Mesendoderm (in vitro differentiated cells): Measurements from ENCODE around the gene LNX2.

Experiments used
- DNase-seq: peaks from one replicate; pipeline ENCODE4 v3.0.0; 2013
- H2AK5ac ChIP-seq: 2 replicates; pipeline ENCODE4 v1.6.1; 2013; ENCODE audit warnings: low read length, inconsistent platforms
- H2BK120ac ChIP-seq: 2 replicates; pipeline ENCODE4 v1.6.1; 2013; ENCODE audit warnings: low read depth, mild to moderate bottlenecking, low read length, moderate library complexity, mixed read lengths
- H2BK15ac ChIP-seq: replicated peaks from 2 replicates; pipeline ENCODE4 v1.6.1; 2013; ENCODE audit warnings: low read depth, mild to moderate bottlenecking, moderate library complexity
- H2BK5ac ChIP-seq: 2 replicates; pipeline ENCODE4 v1.6.1; 2013; ENCODE audit warnings: low read length, inconsistent platforms
- H3K18ac ChIP-seq: 2 replicates; pipeline ENCODE4 v1.6.1; 2013; ENCODE audit warnings: mild to moderate bottlenecking, low read length, mixed read lengths
- H3K23ac ChIP-seq: one replicate; pipeline ENCODE4 v1.6.1; 2013; ENCODE audit warnings: low read length
- H3K27ac ChIP-seq: 2 replicates; pipeline ENCODE4 v1.5.1; 2013; ENCODE audit warnings: low read depth, mild to moderate bottlenecking, inconsistent platforms, low read length, moderate library complexity
- H3K27me3 ChIP-seq: 2 replicates; pipeline ENCODE4 v1.6.1; 2013; ENCODE audit warnings: low read length, control low read depth, mild to moderate bottlenecking, inconsistent platforms; ENCODE audit not compliant: insufficient read depth, poor library complexity
- H3K36me3 ChIP-seq: 2 replicates; pipeline ENCODE4 v1.6.1; 2013; ENCODE audit warnings: low read length, inconsistent platforms; ENCODE audit not compliant: control insufficient read depth, insufficient read depth
- H3K4ac ChIP-seq: one replicate; pipeline ENCODE4 v1.6.1; 2013; ENCODE audit warnings: low read depth, mild to moderate bottlenecking, low read length, moderate library complexity
- H3K4me1 ChIP-seq: 2 replicates; pipeline ENCODE4 v1.6.1; 2013; ENCODE audit warnings: low read depth, low read length, inconsistent platforms; ENCODE audit not compliant: control insufficient read depth
- H3K4me2 ChIP-seq: 2 replicates; pipeline ENCODE4 v1.6.1; 2013; ENCODE audit warnings: low read length
- H3K4me3 ChIP-seq: 2 replicates; pipeline ENCODE4 v1.5.1; 2013; ENCODE audit warnings: mild to moderate bottlenecking, low read length
- H3K56ac ChIP-seq: one replicate; pipeline ENCODE4 v1.6.1; 2013; ENCODE audit warnings: low read length
- H3K79me1 ChIP-seq: 2 replicates; pipeline ENCODE4 v1.6.1; 2013; ENCODE audit warnings: low read length, inconsistent platforms
- H3K79me2 ChIP-seq: 2 replicates; pipeline ENCODE4 v1.6.1; 2013; ENCODE audit warnings: mild to moderate bottlenecking, low read length; ENCODE audit not compliant: control insufficient read depth, insufficient read depth
- H3K9ac ChIP-seq: 2 replicates; pipeline ENCODE4 v1.6.1; 2013; ENCODE audit warnings: low read length, inconsistent platforms
- H4K5ac ChIP-seq: one replicate; pipeline ENCODE4 v1.6.1; 2013; ENCODE audit warnings: low read length
- H4K8ac ChIP-seq: one replicate; pipeline ENCODE4 v1.6.1; 2013; ENCODE audit warnings: low read depth, mild to moderate bottlenecking, control low read depth, low read length, moderate library complexity
- WGBS: extraction: QIAGEN DNeasy Blood & Tissue Kit; methylation state at CpG from one replicate; pipeline ENCODE4 v1.1.7; 2013; ENCODE audit warnings: low lambda C conversion rate, missing lambda C conversion rate; ENCODE audit not compliant: insufficient coverage; ENCODE audit errors: extremely low coverage; 5-methylcytosine and 5-hydroxymethylcytosine counted together

The LNX2 gene

DNA sequence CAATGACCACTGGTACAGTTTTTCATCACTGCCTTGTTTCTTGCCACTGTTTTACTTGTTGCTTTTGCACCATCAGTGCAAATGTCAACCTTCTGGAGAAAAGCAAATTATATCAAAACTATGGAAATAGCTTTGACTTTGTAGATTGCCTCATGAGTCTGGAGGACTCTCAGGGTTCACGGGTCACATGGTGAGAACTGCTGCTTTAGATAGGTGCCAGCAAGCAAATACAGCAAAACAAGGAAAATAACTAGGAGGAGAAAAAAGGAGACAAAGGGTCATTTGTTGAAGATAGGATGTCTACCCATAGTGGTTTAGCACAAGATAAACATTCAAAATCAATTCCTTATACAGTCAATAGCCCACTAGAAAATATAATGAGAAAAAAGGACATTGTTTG is 34.5 kb upstream of the LNX2 start:
- Histone ChIP-seq H3K36me3 (peaks cover 6% of the 10 kb centered on the region), H3K23ac (no peak overlapping the region), H4K5ac (no peak overlapping the region), H2BK15ac (no peak overlapping the region), H3K4me3 (no peak overlapping the region), H3K56ac (no peak overlapping the region), H3K18ac (no peak overlapping the region), H3K4ac (no peak overlapping the region), H4K8ac (no peak overlapping the region), H3K27me3 (no peaks in the 10 kb centered on the region), H2BK5ac (no peak overlapping the region), H3K4me2 (no peak overlapping the region), H3K27ac (no peak overlapping the region), H3K79me2 (no peaks in the 10 kb centered on the region), H2BK120ac (no peak overlapping the region), H3K79me1 (peaks cover 2% of the 10 kb centered on the region), H2AK5ac (no peak overlapping the region), H3K4me1 (no peaks in the 10 kb centered on the region), H3K9ac (no peak overlapping the region)
- no CpG with 5 or more reads among the region's 1 CpG for WGBS
- no peak for DNase-seq

DNA sequence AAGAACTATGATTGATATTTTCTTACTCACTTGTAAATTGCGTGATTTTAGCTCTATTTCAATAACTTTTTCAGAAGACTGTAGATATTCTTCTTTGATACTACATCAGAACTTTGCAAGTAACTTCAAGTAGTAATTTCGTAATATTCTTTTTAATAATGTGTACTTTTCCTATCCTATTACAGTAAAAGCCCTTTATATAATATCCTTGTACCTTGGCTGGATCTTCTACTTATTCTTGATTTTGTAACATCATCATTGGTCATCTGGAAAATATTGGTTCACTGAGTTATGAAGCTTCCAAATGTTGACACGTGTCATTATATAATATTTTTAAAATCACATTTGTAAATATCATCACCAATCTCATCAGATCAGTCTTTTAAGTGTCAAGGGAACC is 33.7 kb upstream of the LNX2 start:
- H2BK15ac ChIP-seq = no peak overlapping the region
- no peak overlapping the region for H2AK5ac ChIP-seq
- H3K4ac ChIP-seq = no peak overlapping the region
- no peaks in the 10 kb centered on the region for H3K4me1 ChIP-seq
- H3K18ac ChIP-seq = no peak overlapping the region
- no peaks in the 10 kb centered on the region for H3K27me3 ChIP-seq
- H3K23ac ChIP-seq = no peak overlapping the region
- H3K4me2 ChIP-seq = no peak overlapping the region
- no peak overlapping the region for H2BK5ac ChIP-seq
- no peak overlapping the region for H3K56ac ChIP-seq
- H4K8ac ChIP-seq = no peak overlapping the region
- peaks cover 2% of the 10 kb centered on the region for H3K79me1 ChIP-seq
- H3K36me3 ChIP-seq = peaks cover 7% of the 10 kb centered on the region
- no peaks in the 10 kb centered on the region for H3K79me2 ChIP-seq
- H3K4me3 ChIP-seq = no peak overlapping the region
- WGBS = no CpG with 5 or more reads among the region's 3 CpGs
- no peak overlapping the region for H3K9ac ChIP-seq
- H2BK120ac ChIP-seq = no peak overlapping the region
- no peak overlapping the region for H4K5ac ChIP-seq
- no peak overlapping the region for H3K27ac ChIP-seq
- DNase-seq = no peak

DNA sequence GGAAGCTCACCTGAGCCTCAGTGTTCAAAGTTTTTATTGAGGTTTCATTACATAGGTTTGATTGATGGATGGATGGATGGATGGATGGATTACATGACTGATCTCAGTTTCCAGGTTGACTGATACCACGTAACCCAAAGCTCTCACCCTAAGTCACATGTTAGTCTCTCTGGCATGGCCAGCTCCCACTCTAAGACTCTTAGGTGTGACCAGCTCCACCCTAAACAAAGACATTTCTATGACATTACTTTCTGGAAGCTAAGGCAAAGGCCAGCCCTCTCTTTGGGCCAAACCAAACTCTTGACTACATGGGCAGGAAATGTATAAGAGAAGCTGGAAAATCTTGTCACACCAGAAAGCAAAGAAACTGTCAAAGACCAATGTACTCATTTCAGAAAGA is 30.0 kb upstream of the LNX2 start:
- peaks cover 7% of the 10 kb centered on the region for H3K36me3 ChIP-seq
- no peak overlapping the region for H3K23ac ChIP-seq
- no peak overlapping the region for H3K27ac ChIP-seq
- H3K9ac ChIP-seq = no peak overlapping the region
- H3K79me2 ChIP-seq = peaks cover 2% of the 10 kb centered on the region
- no peak overlapping the region for H2AK5ac ChIP-seq
- H3K4me1 ChIP-seq = no peaks in the 10 kb centered on the region
- H3K56ac ChIP-seq = no peak overlapping the region
- no peak overlapping the region for H3K4ac ChIP-seq
- no peak overlapping the region for H4K8ac ChIP-seq
- peak overlapping the region; percentile 4 for H3K4me3 ChIP-seq
- no peak overlapping the region for H4K5ac ChIP-seq
- peaks cover 5% of the 10 kb centered on the region for H3K79me1 ChIP-seq
- H2BK15ac ChIP-seq = no peak overlapping the region
- H3K4me2 ChIP-seq = no peak overlapping the region
- H2BK5ac ChIP-seq = no peak overlapping the region
- DNase-seq = peak; percentile 7
- H2BK120ac ChIP-seq = no peak overlapping the region
- WGBS = no CpG with 5 or more reads among the region's 1 CpG
- no peaks in the 10 kb centered on the region for H3K27me3 ChIP-seq
- H3K18ac ChIP-seq = no peak overlapping the region

DNA sequence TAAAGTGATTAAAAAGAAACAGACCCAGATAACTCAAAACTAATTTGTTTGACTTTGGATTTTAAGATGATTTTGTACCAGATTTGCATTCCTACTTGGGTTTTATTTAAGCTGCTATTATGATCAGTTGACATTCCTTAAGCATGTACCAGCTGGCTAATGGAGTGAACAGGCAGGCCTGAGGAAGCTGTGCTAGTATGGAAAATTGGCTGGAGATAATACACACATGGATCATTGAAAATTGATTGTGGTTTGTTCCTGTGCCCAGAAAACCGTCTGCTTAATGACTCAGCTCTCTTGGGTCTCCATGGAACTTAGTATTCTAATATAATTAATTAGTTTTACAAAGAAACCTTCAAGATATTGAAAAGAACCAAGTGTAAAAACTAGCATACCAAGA is 24.0 kb upstream of the LNX2 start:
- no peak overlapping the region for H2BK15ac ChIP-seq
- no peak overlapping the region for H3K4me3 ChIP-seq
- no peak overlapping the region for H4K5ac ChIP-seq
- H3K27me3 ChIP-seq = no peaks in the 10 kb centered on the region
- no peak overlapping the region for H4K8ac ChIP-seq
- H3K23ac ChIP-seq = no peak overlapping the region
- WGBS = no CpG with 5 or more reads among the region's 1 CpG
- no peak overlapping the region for H2BK5ac ChIP-seq
- no peak overlapping the region for H3K4ac ChIP-seq
- DNase-seq = no peak
- H3K27ac ChIP-seq = no peak overlapping the region
- H3K18ac ChIP-seq = peak overlapping the region; percentile 68
- H3K56ac ChIP-seq = no peak overlapping the region
- H3K4me2 ChIP-seq = no peak overlapping the region
- H3K36me3 ChIP-seq = no peaks in the 10 kb centered on the region
- H3K4me1 ChIP-seq = no peaks in the 10 kb centered on the region
- peaks cover 7% of the 10 kb centered on the region for H3K79me2 ChIP-seq
- no peak overlapping the region for H2BK120ac ChIP-seq
- H3K9ac ChIP-seq = no peak overlapping the region
- H2AK5ac ChIP-seq = no peak overlapping the region
- H3K79me1 ChIP-seq = peaks cover 9% of the 10 kb centered on the region

DNA sequence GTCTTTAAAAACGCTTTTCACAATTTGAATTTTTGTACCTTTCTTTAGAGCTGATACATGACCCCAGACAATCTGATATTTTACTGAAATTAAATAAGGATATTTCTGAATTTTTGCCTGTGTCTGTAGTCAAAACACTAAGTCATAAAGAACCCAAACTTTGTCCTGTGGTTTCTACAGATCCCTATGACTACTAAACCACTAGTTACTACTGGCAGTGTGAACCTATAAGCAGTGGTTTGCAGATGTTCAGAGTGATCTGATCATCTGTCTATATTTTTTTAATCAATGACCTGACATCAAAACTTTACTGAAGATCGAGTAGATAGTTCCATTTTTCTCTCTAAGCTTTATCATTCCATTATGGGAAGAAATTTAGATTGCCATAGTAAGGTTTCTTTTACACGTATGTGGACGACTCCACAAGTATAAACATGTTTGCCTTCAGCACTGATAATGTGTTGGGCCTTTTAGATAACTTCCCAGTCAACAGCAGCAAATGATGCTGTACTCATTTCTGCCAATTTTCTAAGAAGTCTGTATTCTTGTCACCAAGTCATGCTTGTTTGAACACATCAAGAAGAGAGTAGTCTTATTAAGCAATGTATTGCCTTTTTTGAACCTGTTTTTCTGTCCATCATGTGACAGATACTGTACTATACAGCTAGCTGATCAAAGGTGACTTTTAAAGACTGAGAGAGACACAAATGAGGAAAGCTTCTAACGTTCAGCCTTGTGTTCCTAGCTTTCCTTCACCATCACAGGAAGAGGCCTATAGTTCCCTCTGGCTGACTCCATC is 23.2 kb upstream of the LNX2 start:
- peaks cover 7% of the 10 kb centered on the region for H3K79me2 ChIP-seq
- H2BK15ac ChIP-seq = no peak overlapping the region
- no peak overlapping the region for H3K56ac ChIP-seq
- no peak overlapping the region for H2BK120ac ChIP-seq
- no peak overlapping the region for H3K4me2 ChIP-seq
- H3K4ac ChIP-seq = no peak overlapping the region
- H3K9ac ChIP-seq = no peak overlapping the region
- H2AK5ac ChIP-seq = no peak overlapping the region
- H3K4me3 ChIP-seq = no peak overlapping the region
- H3K18ac ChIP-seq = no peak overlapping the region
- peaks cover 9% of the 10 kb centered on the region for H3K79me1 ChIP-seq
- no peaks in the 10 kb centered on the region for H3K36me3 ChIP-seq
- H4K8ac ChIP-seq = no peak overlapping the region
- H3K27me3 ChIP-seq = no peaks in the 10 kb centered on the region
- no peak for DNase-seq
- H3K23ac ChIP-seq = no peak overlapping the region
- H4K5ac ChIP-seq = no peak overlapping the region
- WGBS = no CpG with 5 or more reads among the region's 5 CpGs
- no peak overlapping the region for H3K27ac ChIP-seq
- no peaks in the 10 kb centered on the region for H3K4me1 ChIP-seq
- no peak overlapping the region for H2BK5ac ChIP-seq
